ENCODE measurements around the gene TRAPPC12.

DNA sequence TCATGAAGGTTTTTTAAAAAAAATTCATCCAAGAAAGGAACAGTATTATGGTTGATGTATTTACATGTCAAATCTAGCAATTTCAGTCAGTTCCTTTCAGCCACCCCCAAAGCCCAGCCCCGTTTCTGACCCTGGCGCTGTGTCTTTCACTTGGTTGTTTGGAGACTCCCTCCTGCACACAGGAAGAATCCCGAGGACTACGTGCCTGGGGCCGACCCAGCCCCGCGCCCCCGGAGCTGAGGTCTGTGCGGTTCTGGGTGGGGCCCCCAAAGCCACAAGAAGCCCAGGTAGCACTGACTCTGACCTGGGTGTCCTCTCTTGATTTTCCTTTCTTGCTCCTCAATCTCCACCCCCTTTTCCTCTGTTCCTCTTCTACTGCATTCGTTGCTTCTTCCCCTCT lies 49.1 kb downstream of the TRAPPC12 start:
- TF ChIP-seq, protein P1, sequence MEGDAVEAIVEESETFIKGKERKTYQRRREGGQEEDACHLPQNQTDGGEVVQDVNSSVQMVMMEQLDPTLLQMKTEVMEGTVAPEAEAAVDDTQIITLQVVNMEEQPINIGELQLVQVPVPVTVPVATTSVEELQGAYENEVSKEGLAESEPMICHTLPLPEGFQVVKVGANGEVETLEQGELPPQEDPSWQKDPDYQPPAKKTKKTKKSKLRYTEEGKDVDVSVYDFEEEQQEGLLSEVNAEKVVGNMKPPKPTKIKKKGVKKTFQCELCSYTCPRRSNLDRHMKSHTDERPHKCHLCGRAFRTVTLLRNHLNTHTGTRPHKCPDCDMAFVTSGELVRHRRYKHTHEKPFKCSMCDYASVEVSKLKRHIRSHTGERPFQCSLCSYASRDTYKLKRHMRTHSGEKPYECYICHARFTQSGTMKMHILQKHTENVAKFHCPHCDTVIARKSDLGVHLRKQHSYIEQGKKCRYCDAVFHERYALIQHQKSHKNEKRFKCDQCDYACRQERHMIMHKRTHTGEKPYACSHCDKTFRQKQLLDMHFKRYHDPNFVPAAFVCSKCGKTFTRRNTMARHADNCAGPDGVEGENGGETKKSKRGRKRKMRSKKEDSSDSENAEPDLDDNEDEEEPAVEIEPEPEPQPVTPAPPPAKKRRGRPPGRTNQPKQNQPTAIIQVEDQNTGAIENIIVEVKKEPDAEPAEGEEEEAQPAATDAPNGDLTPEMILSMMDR (IDR thresholded peaks at IDR 0.05; ENCODE audit: low read depth, low read length, poor library complexity, severe bottlenecking): no peak
- TF ChIP-seq EZH2phosphoT487 (IDR thresholded peaks at IDR 0.05; ENCODE audit: borderline replicate concordance, low read length): no peak
